Breast epithelium (tissue), 3 donors: ENCODE measurements around the gene SRPK3.

Experiments used
- POLR2A ChIP-seq: fragments of 450-650 bp; IDR thresholded peaks from one replicate; pipeline ENCODE4 v1.6.1; 2016; ENCODE audit warnings: antibody characterized with exemption, mild to moderate bottlenecking, moderate library complexity
- POLR2AphosphoS5 ChIP-seq, 3 donors: sonication (generic); formaldehyde crosslinking; IDR thresholded peaks; one replicate each; pipeline ENCODE4 v1.6.1; 2017; ENCODE audit warnings: antibody characterized with exemption in 3 of 3

DNA sequence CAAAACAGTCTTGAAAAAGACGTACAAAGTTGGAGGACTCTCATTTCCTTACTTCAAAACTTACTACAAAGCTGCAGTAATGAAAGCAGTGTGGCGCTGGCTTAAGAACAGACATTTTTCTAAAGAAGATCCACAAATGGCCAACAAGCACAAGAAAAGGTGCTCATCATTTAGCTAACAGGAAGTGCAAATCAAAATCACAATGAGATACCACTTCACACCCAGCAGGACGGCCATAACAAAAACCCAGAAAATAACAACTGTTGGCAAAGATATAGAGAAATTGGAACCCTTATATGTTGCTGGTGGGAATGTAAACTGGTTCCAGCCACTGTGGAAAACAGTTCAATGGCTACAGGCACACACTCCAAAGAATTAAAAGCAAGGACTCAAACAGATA lies 46.2 kb downstream of the SRPK3 start:
- no peak for TF ChIP-seq POLR2AphosphoS5 (IDR thresholded peaks at IDR 0.05)
- TF ChIP-seq POLR2A = no peak
